Measurements from ENCODE around the gene GGT5. TPM values are rescaled to one million over a fixed set of nuclear protein-coding genes. Genes with fewer than 3 reads are reported as not detected.
A peak's percentile ranks its signal among the peaks of the same experiment; 100 is the strongest.
"Not testable (repeated sequence)": the region's sequence is repeated elsewhere in the genome, so short reads cannot be mapped to it uniquely, and the experiment has no call there.

The GGT5 gene
- total RNA-seq, 1 donor from 2014 or later, result 21.1 TPM

DNA sequence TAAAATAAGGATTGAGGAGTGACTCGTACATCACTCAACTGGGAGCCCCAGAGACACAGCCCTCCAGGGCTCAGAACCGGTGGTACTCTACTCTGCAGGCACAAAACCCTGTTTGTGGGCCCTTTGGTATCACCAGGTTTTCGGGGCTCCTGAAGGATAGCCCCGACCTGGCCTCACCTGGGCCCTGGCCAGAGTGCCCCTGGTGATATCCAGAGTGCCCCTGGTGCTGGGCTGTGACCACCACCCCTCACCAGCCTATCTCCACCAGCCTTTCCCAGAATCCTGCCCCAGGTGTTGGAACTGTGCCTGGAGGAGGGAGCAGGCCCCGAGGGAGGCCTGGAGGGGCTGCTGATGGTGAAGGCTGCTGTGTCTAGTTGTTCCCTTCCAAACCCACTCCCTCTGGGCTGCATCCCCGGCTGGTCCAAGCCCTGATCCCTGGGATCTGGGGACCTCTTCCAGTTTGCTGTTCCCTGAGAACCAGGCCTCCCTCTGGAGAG lies 2.2 kb upstream of the GGT5 start:
- DNase-seq, result no peak
- no peaks in the 10 kb centered on the region for H3K9me3 ChIP-seq (replicated peaks)
- intact Hi-C loops (cut with micrococcal nuclease), result loop anchor here (5.0 kb wide), 1 partner anchor 55 kb away; no protein-coding TSS in a partner anchor
- peak overlapping the region; percentile 97 for H3K27ac ChIP-seq (replicated peaks)
- peaks cover 46% of the 10 kb centered on the region for H3K4me1 ChIP-seq
- no peaks in the 10 kb centered on the region for H3K36me3 ChIP-seq
- no peaks in the 10 kb centered on the region for H3K27me3 ChIP-seq (ENCODE audit: low read depth)
- no peak for TF ChIP-seq CTCF (IDR thresholded peaks at IDR 0.05; ENCODE audit: borderline replicate concordance)
- no peak overlapping the region for H3K4me3 ChIP-seq

DNA sequence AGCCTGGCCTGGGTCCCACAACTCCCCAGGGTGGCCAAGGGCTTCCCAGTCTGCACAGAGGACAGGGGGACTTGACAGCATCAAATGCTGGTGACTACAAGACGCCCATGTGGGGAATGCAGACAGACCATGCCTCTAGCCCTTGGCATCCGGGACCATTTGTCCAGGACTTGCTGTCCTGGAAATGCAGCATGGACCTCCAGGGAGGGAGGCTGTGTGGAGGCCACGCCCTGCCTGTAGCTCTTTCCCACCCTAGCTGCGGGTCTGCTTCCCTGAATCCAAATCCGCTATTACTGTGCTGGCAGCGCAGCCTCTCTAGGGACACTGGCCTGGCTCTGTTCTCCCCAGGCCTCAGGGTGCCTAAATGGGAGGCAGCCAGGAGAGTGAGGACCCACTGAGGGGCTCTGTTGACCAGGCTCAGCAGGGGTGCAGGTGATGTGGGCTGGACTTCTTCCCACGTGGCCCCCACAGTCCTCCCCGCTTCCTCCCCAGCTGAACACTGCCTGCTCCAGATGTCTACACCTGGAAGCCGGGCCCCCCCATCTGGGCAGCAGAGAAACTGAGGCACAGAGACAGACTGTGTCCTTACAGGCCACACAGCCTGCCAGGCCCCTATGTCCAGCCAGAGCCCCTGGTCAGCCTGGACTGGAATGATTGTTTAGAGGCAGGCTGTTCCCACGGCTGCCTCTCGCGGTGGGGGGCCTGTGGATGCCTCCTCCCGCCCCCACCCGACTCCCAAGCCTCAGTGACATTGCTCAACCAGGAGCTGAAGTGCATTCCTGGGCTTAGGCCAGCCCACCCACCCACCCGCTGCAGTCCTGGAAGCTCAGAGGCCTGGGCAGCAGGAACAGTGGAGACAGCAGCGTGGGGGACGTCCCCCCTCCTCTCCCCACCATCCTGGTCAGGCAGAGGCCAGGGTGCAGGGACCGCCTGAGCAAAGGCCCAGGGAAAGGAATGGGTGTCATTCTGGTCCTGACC lies 991 bp upstream of the GGT5 start:
- H3K27me3 ChIP-seq (ENCODE audit: low read depth); H3K9me3 ChIP-seq (replicated peaks); H3K36me3 ChIP-seq: not testable (repeated sequence)
- Histone ChIP-seq H3K27ac (replicated peaks) (peak overlapping the region; percentile 97), H3K4me3 (peak overlapping the region; percentile 68), H3K4me1 (peaks cover 48% of the 10 kb centered on the region)
- DNase-seq, result peak; percentile 88
- intact Hi-C loops (cut with micrococcal nuclease), result loop anchor here (5.0 kb wide), 1 partner anchor 54 kb away; no protein-coding TSS in a partner anchor

GRCh38 chr22:24244144-24244787 lies 616 bp downstream of the GGT5 start:
- peak; percentile 50 for DNase-seq
- TF ChIP-seq CTCF (IDR thresholded peaks at IDR 0.05; ENCODE audit: borderline replicate concordance), result no peak
- no peaks in the 10 kb centered on the region for H3K9me3 ChIP-seq (replicated peaks)
- H3K27me3 ChIP-seq (ENCODE audit: low read depth), result no peaks in the 10 kb centered on the region
- intact Hi-C loops (cut with micrococcal nuclease), result no loop called here
- no peaks in the 10 kb centered on the region for H3K36me3 ChIP-seq
- peaks cover 48% of the 10 kb centered on the region for H3K4me1 ChIP-seq
- H3K27ac ChIP-seq (replicated peaks), result peak overlapping the region; percentile 97
- peak overlapping the region; percentile 68 for H3K4me3 ChIP-seq

DNA sequence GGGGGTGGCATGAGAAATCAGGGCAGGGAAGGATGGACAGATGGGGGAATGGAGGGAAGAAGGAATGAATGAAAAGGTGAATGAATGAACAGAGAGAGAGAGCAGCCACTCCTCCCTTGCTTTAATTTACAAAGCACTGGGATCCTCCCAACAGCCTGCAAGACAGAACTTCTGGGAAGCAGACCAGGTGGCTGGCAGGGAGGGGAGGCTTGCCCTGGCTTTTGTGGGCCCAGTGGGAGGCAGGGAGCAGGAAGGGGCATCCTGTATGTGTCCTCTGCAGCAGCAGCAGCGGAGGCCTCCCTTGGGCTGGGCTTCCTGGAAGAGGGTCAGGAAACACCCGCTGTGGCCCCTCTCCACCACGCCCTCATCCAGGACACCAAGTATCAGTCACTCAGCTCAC lies 1.5 kb downstream of the GGT5 start:
- DNase-seq, result peak; percentile 49
- H3K36me3 ChIP-seq; intact Hi-C loops (cut with micrococcal nuclease); H3K9me3 ChIP-seq (replicated peaks); H3K27me3 ChIP-seq (ENCODE audit: low read depth): not testable (repeated sequence)
- Histone ChIP-seq H3K27ac (replicated peaks) (peak overlapping the region; percentile 97), H3K4me1 (peaks cover 48% of the 10 kb centered on the region), H3K4me3 (peak overlapping the region; percentile 68)

GRCh38 chr22:24240985-24241692 lies 3.7 kb downstream of the GGT5 start:
- Histone ChIP-seq H3K27ac (replicated peaks) (peak overlapping the region; percentile 54), H3K4me1 (peaks cover 28% of the 10 kb centered on the region)
- DNase-seq; H3K27me3 ChIP-seq (ENCODE audit: low read depth); H3K9me3 ChIP-seq (replicated peaks); intact Hi-C loops (cut with micrococcal nuclease); H3K4me3 ChIP-seq; H3K36me3 ChIP-seq: not testable (repeated sequence)

GRCh38 chr22:24240381-24240780 lies 4.5 kb downstream of the GGT5 start:
- peak overlapping the region; percentile 54 for H3K27ac ChIP-seq (replicated peaks)
- TF ChIP-seq CTCF (IDR thresholded peaks at IDR 0.05; ENCODE audit: borderline replicate concordance), result no peak
- H3K4me3 ChIP-seq, result no peak overlapping the region
- peaks cover 22% of the 10 kb centered on the region for H3K4me1 ChIP-seq
- H3K27me3 ChIP-seq (ENCODE audit: low read depth), result no peaks in the 10 kb centered on the region
- H3K36me3 ChIP-seq, result no peaks in the 10 kb centered on the region
- intact Hi-C loops (cut with micrococcal nuclease), result no loop called here
- DNase-seq, result no peak
- no peaks in the 10 kb centered on the region for H3K9me3 ChIP-seq (replicated peaks)

DNA sequence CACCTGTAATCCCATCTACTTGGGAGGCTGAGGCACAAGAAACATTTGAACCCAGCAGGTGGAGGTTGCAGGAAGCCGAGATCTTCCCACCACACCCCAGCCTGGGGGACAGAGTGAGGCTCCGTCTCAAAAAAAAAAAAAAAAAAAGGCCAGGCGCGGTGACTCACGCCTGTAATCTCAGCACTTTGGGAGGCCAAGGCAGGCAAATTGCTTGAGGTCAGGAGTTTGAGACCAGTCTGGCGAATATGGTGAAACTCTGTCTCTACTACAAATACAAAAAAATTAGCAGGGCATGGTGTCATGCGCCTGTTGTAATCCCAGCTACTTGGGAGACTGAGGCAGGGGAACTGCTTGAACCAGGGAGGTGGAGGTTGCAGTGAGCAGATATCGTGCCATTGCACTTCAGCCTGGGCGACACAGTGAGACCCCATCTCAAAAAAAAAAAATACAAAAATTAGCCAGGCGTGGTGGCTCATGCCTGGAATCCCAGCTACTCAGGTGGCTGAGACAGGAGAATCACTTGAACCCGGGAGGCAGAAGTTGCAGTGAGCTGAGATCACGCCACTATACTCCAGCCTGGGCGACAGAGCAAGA lies 6.7 kb downstream of the GGT5 start:
- H3K27me3 ChIP-seq (ENCODE audit: low read depth); DNase-seq; H3K36me3 ChIP-seq; H3K27ac ChIP-seq (replicated peaks); H3K4me3 ChIP-seq; H3K9me3 ChIP-seq (replicated peaks); intact Hi-C loops (cut with micrococcal nuclease): not testable (repeated sequence)
- H3K4me1 ChIP-seq, result peaks cover 13% of the 10 kb centered on the region
